ENCODE measurements around the gene CENPT. TPM values are rescaled to one million over a fixed set of nuclear protein-coding genes. Genes with fewer than 3 reads are reported as not detected.
A peak's percentile ranks its signal among the peaks of the same experiment; 100 is the strongest.
"Not testable (repeated sequence)": the region's sequence is repeated elsewhere in the genome, so short reads cannot be mapped to it uniquely, and the experiment has no call there.

Gene CENPT
- polyA plus RNA-seq, 1 experiment = 42.4 TPM

GRCh38 chr16:67841816-67842508 is 5.5 kb downstream of the CENPT start, which contains the start of gene THAP11:
Gene THAP11, plus strand, starts transcription at chr16:67842320. Its CDS starts 235 bp downstream, at chr16:67842555.
- no peaks in the 10 kb centered on the region for H3K27me3 ChIP-seq (ENCODE audit: control insufficient read depth, insufficient read depth, low read length)
- CTCF ChIA-PET = interaction anchor here (1.1 to 2.6 kb wide), 3 partner anchors 8 to 169 kb away, joined by 3 to 9 read pairs (median 4); partner anchors contain the start of gene NRN1L
- POLR2A ChIA-PET = no interaction called here
- DNase-seq (ENCODE audit: low read depth) = peak; percentile 40
- peak; percentile 92 for TF ChIP-seq CTCF (IDR thresholded peaks at IDR 0.05; ENCODE audit: insufficient read depth, low read depth, low read length)
- no peaks in the 10 kb centered on the region for H3K36me3 ChIP-seq (ENCODE audit: control insufficient read depth, insufficient read depth, low read length)
- peak within 1 kb of the TSS; percentile 94 for H3K4me3 ChIP-seq (ENCODE audit: low read depth, low read length)

- no peaks in the 10 kb centered on the region for H3K36me3 ChIP-seq (ENCODE audit: control insufficient read depth, insufficient read depth, low read length)
- TF ChIP-seq CTCF (IDR thresholded peaks at IDR 0.05; ENCODE audit: insufficient read depth, low read depth, low read length) = no peak
- DNase-seq (ENCODE audit: low read depth) = no peak
- CTCF ChIA-PET = interaction anchor here (0.7 to 2.6 kb wide), 6 partner anchors 8 to 169 kb away, joined by 3 to 9 read pairs (median 4); partner anchors contain the start of genes NRN1L and RANBP10
- peak overlapping the region; percentile 94; the same call in 1 of the 2 replicates for H3K4me3 ChIP-seq (ENCODE audit: low read depth, low read length)
- POLR2A ChIA-PET = no interaction called here
- no peaks in the 10 kb centered on the region for H3K27me3 ChIP-seq (ENCODE audit: control insufficient read depth, insufficient read depth, low read length)
Observed at GRCh38 chr16:67841198-67841815, 6.2 kb downstream of the CENPT start.

GRCh38 chr16:67837811-67838210 is 9.7 kb downstream of the CENPT start:
- no peak for DNase-seq (ENCODE audit: low read depth)
- TF ChIP-seq CTCF (IDR thresholded peaks at IDR 0.05; ENCODE audit: insufficient read depth, low read depth, low read length) = no peak
- ChIA-PET CTCF (interaction anchor here (0.7 to 1.0 kb wide), 2 partner anchors 21 to 98 kb away, joined by 3 to 6 read pairs; no protein-coding TSS in a partner anchor), POLR2A (no interaction called here)
- Histone ChIP-seq H3K4me3 (ENCODE audit: low read depth, low read length) (no peak overlapping the region), H3K27me3 (ENCODE audit: control insufficient read depth, insufficient read depth, low read length) (no peaks in the 10 kb centered on the region), H3K36me3 (ENCODE audit: control insufficient read depth, insufficient read depth, low read length) (no peaks in the 10 kb centered on the region)

GRCh38 chr16:67837190-67837589 is 10.3 kb downstream of the CENPT start:
- CTCF ChIA-PET = interaction anchor here (0.6 to 1.2 kb wide), 4 partner anchors 21 to 159 kb away, joined by 3 to 6 read pairs (median 4); no protein-coding TSS in a partner anchor
- H3K27me3 ChIP-seq (ENCODE audit: control insufficient read depth, insufficient read depth, low read length); DNase-seq (ENCODE audit: low read depth): not testable (repeated sequence)

GRCh38 chr16:67834242-67834614 is 13.3 kb downstream of the CENPT start:
- CTCF ChIA-PET = interaction anchor here (1.2 to 2.0 kb wide), 6 partner anchors 7 to 313 kb away, joined by 3 to 18 read pairs (median 5); no protein-coding TSS in a partner anchor
- no peak for TF ChIP-seq CTCF (IDR thresholded peaks at IDR 0.05; ENCODE audit: insufficient read depth, low read depth, low read length)
- H3K27me3 ChIP-seq (ENCODE audit: control insufficient read depth, insufficient read depth, low read length) = no peaks in the 10 kb centered on the region
- POLR2A ChIA-PET = interaction anchor here (0.5 to 0.8 kb wide), 4 partner anchors 11 to 272 kb away, joined by 3 to 5 read pairs (median 4); partner anchors contain the start of gene CTCF
- H3K4me3 ChIP-seq (ENCODE audit: low read depth, low read length) = peak overlapping the region; percentile 85; the same call in 1 of the 2 replicates
- DNase-seq (ENCODE audit: low read depth) = no peak
- H3K36me3 ChIP-seq (ENCODE audit: control insufficient read depth, insufficient read depth, low read length) = peaks cover 17% of the 10 kb centered on the region

More at GRCh38 chr16:67837190-67837589, 10.3 kb downstream of the CENPT start:
- H3K4me3 ChIP-seq (ENCODE audit: low read depth, low read length); POLR2A ChIA-PET; H3K36me3 ChIP-seq (ENCODE audit: control insufficient read depth, insufficient read depth, low read length): not testable (repeated sequence)

All from BJ (cell line).